ENCODE data around the gene RGMA. TPM values are rescaled to one million over a fixed set of nuclear protein-coding genes. Genes with fewer than 3 reads are reported as not detected.

Gene RGMA
- total RNA-seq, 1 experiment from 2014 or later = 41.4 TPM

DNA sequence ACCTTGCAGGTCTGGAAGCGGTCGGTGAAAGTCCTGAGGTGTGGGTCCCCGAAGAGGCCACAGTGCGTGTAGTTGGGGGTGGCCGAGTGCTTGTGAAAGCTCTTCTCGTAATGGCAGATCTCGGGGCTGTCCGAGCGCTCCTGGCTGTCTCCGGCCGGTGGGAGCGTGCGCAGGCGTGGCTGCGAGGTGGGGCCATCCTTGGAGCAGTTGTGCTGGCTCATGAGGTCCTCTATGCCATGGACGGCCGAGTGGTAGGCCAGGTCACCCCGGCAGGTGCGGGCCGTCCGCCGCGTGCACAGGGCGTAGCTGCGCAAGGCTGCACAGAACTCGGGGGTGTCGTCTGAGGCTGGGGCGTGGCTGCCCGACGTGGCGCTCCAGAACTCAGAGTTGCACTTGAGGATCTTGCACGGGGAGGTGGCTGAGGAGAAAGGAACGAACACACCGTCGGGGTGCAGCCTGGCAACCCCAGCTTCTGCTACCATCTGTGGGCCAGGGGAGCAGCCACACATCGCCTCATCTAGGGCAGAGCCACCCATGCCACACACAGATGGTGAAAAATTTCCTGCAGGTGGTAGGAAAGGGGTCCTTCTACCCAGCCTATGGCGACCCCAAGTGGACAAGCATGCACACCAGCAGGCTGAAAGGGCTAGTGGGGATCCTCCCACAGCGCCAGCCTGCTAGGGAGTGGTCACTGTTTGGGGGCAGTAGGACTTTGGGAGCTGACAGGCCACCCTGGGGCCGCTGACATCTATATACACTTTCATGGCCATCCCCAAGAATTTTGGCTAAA, 36.7 kb downstream of the RGMA start:
- Histone ChIP-seq H3K4me2 (ENCODE audit: insufficient read depth, insufficient read length, low read length) (no peak overlapping the region), H4K8ac (replicated peaks; ENCODE audit: insufficient read length, low read depth, low read length) (no peak overlapping the region), H3K4ac (ENCODE audit: low read depth, low read length) (no peak overlapping the region), H3K18ac (ENCODE audit: insufficient read length, low read depth, low read length) (no peak overlapping the region), H2BK20ac (ENCODE audit: low read depth, low read length, poor library complexity, severe bottlenecking) (no peak overlapping the region), H2BK15ac (ENCODE audit: low read depth, low read length) (no peak overlapping the region), H4K91ac (ENCODE audit: insufficient read length, low read depth, low read length) (no peak overlapping the region), H3K79me2 (ENCODE audit: insufficient read depth, low read length) (peaks cover 3% of the 10 kb centered on the region; the same call in 1 of the 2 replicates), H2BK5ac (ENCODE audit: insufficient read length, low read length) (no peak overlapping the region), H4K20me1 (ENCODE audit: control insufficient read depth, insufficient read depth, insufficient read length) (peaks cover 6% of the 10 kb centered on the region), H3K23me2 (ENCODE audit: insufficient read length, low read depth, low read length, poor library complexity, severe bottlenecking) (no peaks in the 10 kb centered on the region), H3K27ac (ENCODE audit: insufficient read length, low read depth, low read length) (no peak overlapping the region), H3K14ac (ENCODE audit: insufficient read depth, low read length) (no peak overlapping the region), H2AFZ (ENCODE audit: low read length) (no peak overlapping the region), H3K4me1 (ENCODE audit: insufficient read depth, low read length) (no peaks in the 10 kb centered on the region), H2BK120ac (ENCODE audit: low read depth, low read length, poor library complexity, severe bottlenecking) (no peak overlapping the region), H2BK12ac (ENCODE audit: insufficient read length, low read depth, low read length) (no peak overlapping the region), H3K9me3 (ENCODE audit: control insufficient read depth, low read depth, low read length) (no peaks in the 10 kb centered on the region), H3T11ph (ENCODE audit: low read length) (no peak overlapping the region), H2AK5ac (ENCODE audit: insufficient read length, low read length) (no peak overlapping the region), H3K9ac (ENCODE audit: extremely low read depth, insufficient read length, low read length) (no peak overlapping the region), H3K23ac (ENCODE audit: insufficient read length, low read depth, low read length) (no peak overlapping the region), H4K5ac (ENCODE audit: insufficient read length, low read depth, low read length) (no peak overlapping the region), H3K79me1 (ENCODE audit: insufficient read depth, low read depth, low read length, poor library complexity, severe bottlenecking) (peaks cover 10% of the 10 kb centered on the region), H3K27me3 (ENCODE audit: insufficient read depth, low read length) (no peaks in the 10 kb centered on the region), H3K56ac (ENCODE audit: insufficient read length, low read depth, low read length) (no peak overlapping the region)
- peak overlapping the region in 2 of 3 experiments; percentile 57 to 61; a peak in 2 of 7 replicates for H3K27ac Mint-ChIP-seq
- peaks cover 13 to 14% of the 10 kb centered on the region in 2 experiments for H3K4me1 Mint-ChIP-seq
- H3K36me3 Mint-ChIP-seq (ENCODE audit: insufficient read depth in 1 of 3, low read depth in 3 of 3) = peaks cover 64 to 99% (median 80%) of the 10 kb centered on the region in 3 experiments
- no CpG with 5 or more reads among the region's 39 CpGs for WGBS (ENCODE audit: extremely low coverage, insufficient read length, low lambda C conversion rate)
- H3K9me3 Mint-ChIP-seq = peaks cover 2% of the 10 kb centered on the region in 2 experiments; a peak in 3 of 5 replicates
- H3K27me3 Mint-ChIP-seq (ENCODE audit: low read depth) = no peaks in the 10 kb centered on the region
- no peak for DNase-seq
- TF ChIP-seq, protein P1, sequence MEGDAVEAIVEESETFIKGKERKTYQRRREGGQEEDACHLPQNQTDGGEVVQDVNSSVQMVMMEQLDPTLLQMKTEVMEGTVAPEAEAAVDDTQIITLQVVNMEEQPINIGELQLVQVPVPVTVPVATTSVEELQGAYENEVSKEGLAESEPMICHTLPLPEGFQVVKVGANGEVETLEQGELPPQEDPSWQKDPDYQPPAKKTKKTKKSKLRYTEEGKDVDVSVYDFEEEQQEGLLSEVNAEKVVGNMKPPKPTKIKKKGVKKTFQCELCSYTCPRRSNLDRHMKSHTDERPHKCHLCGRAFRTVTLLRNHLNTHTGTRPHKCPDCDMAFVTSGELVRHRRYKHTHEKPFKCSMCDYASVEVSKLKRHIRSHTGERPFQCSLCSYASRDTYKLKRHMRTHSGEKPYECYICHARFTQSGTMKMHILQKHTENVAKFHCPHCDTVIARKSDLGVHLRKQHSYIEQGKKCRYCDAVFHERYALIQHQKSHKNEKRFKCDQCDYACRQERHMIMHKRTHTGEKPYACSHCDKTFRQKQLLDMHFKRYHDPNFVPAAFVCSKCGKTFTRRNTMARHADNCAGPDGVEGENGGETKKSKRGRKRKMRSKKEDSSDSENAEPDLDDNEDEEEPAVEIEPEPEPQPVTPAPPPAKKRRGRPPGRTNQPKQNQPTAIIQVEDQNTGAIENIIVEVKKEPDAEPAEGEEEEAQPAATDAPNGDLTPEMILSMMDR (conservative IDR thresholded peaks at IDR 0.05) = peak; percentile 59
- H3K4me3 Mint-ChIP-seq = no peak overlapping the region

Measured in H9 (cell line).